ENCODE data around the gene RSPH10B2. TPM values are rescaled to one million over a fixed set of nuclear protein-coding genes. Genes with fewer than 3 reads are reported as not detected.
"Not testable (repeated sequence)": the region's sequence is repeated elsewhere in the genome, so short reads cannot be mapped to it uniquely, and the experiment has no call there.

Gene RSPH10B2
- total and polyA plus RNA-seq, 2 of the 8 experiments (the other 6 are each of a cell fraction or from before 2014, with no cell fraction given), result 0.14 to 0.35 TPM

- H2BK15ac ChIP-seq (ENCODE audit: low read length); H3K56ac ChIP-seq (replicated peaks; ENCODE audit: insufficient read length, low read depth, low read length): not testable (repeated sequence)
- WGBS, 2 experiments (ENCODE audit: extremely low coverage in 1 of 2, insufficient coverage in 1 of 2, insufficient read length in 1 of 2, insufficient replicate concordance in 2 of 2, low coverage in 1 of 2, low lambda C conversion rate in 2 of 2, missing lambda C conversion rate in 1 of 2), result no CpG with 5 or more reads among the region's 18 CpGs
Observed at GRCh38 chr7:6847751-6848150, 93.8 kb downstream of the RSPH10B2 start.

More at GRCh38 chr7:6847751-6848150, 93.8 kb downstream of the RSPH10B2 start:
- H3K36me3 ChIP-seq (ENCODE audit: control insufficient read depth in 2 of 4, insufficient read depth in 4 of 4, low read length in 3 of 4); DNase-seq (ENCODE audit: low read depth in 1 of 2, low spot score in 2 of 2); H2BK120ac ChIP-seq (replicated peaks; ENCODE audit: low read depth, low read length); H3K27me3 ChIP-seq (replicated peaks in 1 of 4; ENCODE audit: control insufficient read depth in 3 of 4, extremely low read depth in 1 of 4, insufficient read depth in 3 of 4, low read length in 3 of 4); H3K4me1 ChIP-seq (replicated peaks in 1 of 4; ENCODE audit: control insufficient read depth in 3 of 4, insufficient read depth in 4 of 4, low read length in 3 of 4); H4K8ac ChIP-seq (ENCODE audit: extremely low read depth, insufficient read depth, low read length); H3K4me2 ChIP-seq (ENCODE audit: insufficient read depth in 1 of 2, low read depth in 2 of 2, low read length in 2 of 2); H3K14ac ChIP-seq (ENCODE audit: insufficient read length); POLR2A ChIA-PET (ENCODE audit: partially characterized antibody); H3K4ac ChIP-seq (replicated peaks; ENCODE audit: insufficient read length, low read depth, low read length); H3K27ac ChIP-seq (ENCODE audit: low read depth, low read length); CTCF ChIA-PET (ENCODE audit: partially characterized antibody); H3K23ac ChIP-seq (ENCODE audit: insufficient read length); H3K9me3 ChIP-seq (ENCODE audit: insufficient read depth in 2 of 2, low read depth in 1 of 2, low read length in 1 of 2); H3K23me2 ChIP-seq (ENCODE audit: low read depth, low read length); H4K91ac ChIP-seq (replicated peaks; ENCODE audit: insufficient read length, low read length); H2BK5ac ChIP-seq (ENCODE audit: low read depth, low read length); H4K20me1 ChIP-seq (replicated peaks in 1 of 2; ENCODE audit: control insufficient read depth in 1 of 2, insufficient read depth in 2 of 2, low read length in 2 of 2); H2BK20ac ChIP-seq (ENCODE audit: low read length); H3K18ac ChIP-seq (ENCODE audit: extremely low read depth, low read length); H2AFZ ChIP-seq (ENCODE audit: low read length); FAIRE-seq; H3K4me3 ChIP-seq (ENCODE audit: extremely low read depth in 1 of 4, insufficient read depth in 2 of 4, low read depth in 3 of 4, low read length in 4 of 4); H3K79me1 ChIP-seq (ENCODE audit: low read depth, low read length); H2BK12ac ChIP-seq (ENCODE audit: low read depth, low read length); H3K9ac ChIP-seq (replicated peaks in 1 of 4; ENCODE audit: extremely low read depth in 1 of 4, low read depth in 3 of 4, low read length in 3 of 4); H3K79me2 ChIP-seq (ENCODE audit: control insufficient read depth in 1 of 2, insufficient read depth in 2 of 2, low read length in 2 of 2); H4K5ac ChIP-seq (ENCODE audit: insufficient read length, low read depth, low read length); H2AK5ac ChIP-seq (ENCODE audit: low read depth, low read length): not testable (repeated sequence)

Other genes starting within 250 kb of the RSPH10B2 start
- 1.0 and 1.3 TPM in 2 replicates for gene GRID2IP, start 202.6 kb upstream of the RSPH10B2 start, total RNA-seq (2021; fragmentation: NEBNext Ultra II Directional; extraction: Animal tissue kit (Norgen Biotek cat#: 25700))
- 0.80 and 1.5 TPM in 2 replicates for gene GRID2IP, start 202.6 kb upstream of the RSPH10B2 start, polyA plus RNA-seq (2011; rRNA removed)
- 50.2 and 50.8 TPM in 2 replicates for gene ZDHHC4, start 176.6 kb upstream of the RSPH10B2 start, total RNA-seq (2021; fragmentation: NEBNext Ultra II Directional; extraction: Animal tissue kit (Norgen Biotek cat#: 25700))
- gene ZDHHC4, start 176.6 kb upstream of the RSPH10B2 start, polyA plus RNA-seq (2011; rRNA removed), result 171 and 174 TPM in 2 replicates
- 25.7 and 26.1 TPM in 2 replicates for gene INTS15, start 164.1 kb upstream of the RSPH10B2 start, total RNA-seq (2021; fragmentation: NEBNext Ultra II Directional; extraction: Animal tissue kit (Norgen Biotek cat#: 25700))
- gene INTS15, start 164.1 kb upstream of the RSPH10B2 start, polyA plus RNA-seq (2011; rRNA removed), result 23.0 and 37.3 TPM in 2 replicates
- gene ZNF853, start 138.5 kb upstream of the RSPH10B2 start, total RNA-seq (2021; fragmentation: NEBNext Ultra II Directional; extraction: Animal tissue kit (Norgen Biotek cat#: 25700)), result 5.5 and 5.7 TPM in 2 replicates
- 4.3 and 4.4 TPM in 2 replicates for gene ZNF853, start 138.5 kb upstream of the RSPH10B2 start, polyA plus RNA-seq (2011; rRNA removed)
- gene ZNF316, start 116.8 kb upstream of the RSPH10B2 start, total RNA-seq (2021; fragmentation: NEBNext Ultra II Directional; extraction: Animal tissue kit (Norgen Biotek cat#: 25700)), result 13.7 and 15.5 TPM in 2 replicates
- gene ZNF316, start 116.8 kb upstream of the RSPH10B2 start, polyA plus RNA-seq (2011; rRNA removed), result 3.6 and 6.3 TPM in 2 replicates
- gene ZNF12, start 47.2 kb upstream of the RSPH10B2 start, total RNA-seq (2021; fragmentation: NEBNext Ultra II Directional; extraction: Animal tissue kit (Norgen Biotek cat#: 25700)), result 16.2 and 16.8 TPM in 2 replicates
- 5.0 and 6.7 TPM in 2 replicates for gene ZNF12, start 47.2 kb upstream of the RSPH10B2 start, polyA plus RNA-seq (2011; rRNA removed)
- 55.2 and 58.2 TPM in 2 replicates for gene CCZ1B, start 72.2 kb downstream of the RSPH10B2 start, total RNA-seq (2021; fragmentation: NEBNext Ultra II Directional; extraction: Animal tissue kit (Norgen Biotek cat#: 25700))
- gene CCZ1B, start 72.2 kb downstream of the RSPH10B2 start, polyA plus RNA-seq (2011; rRNA removed), result 8.3 and 18.0 TPM in 2 replicates

Measured in H1 (cell line).